Activated CD4-positive, alpha-beta T cell treated with anti-CD3 and anti-CD28 coated beads for 1 hour (primary cell): ENCODE results near the gene SPAG17.

ENCODE experiments used
- DNase-seq: peaks from one replicate; pipeline ENCODE4 v3.0.0-alpha.2; 2020

The SPAG17 gene

GRCh38 chr1:118117521-118117920, 67.5 kb downstream of the SPAG17 start:
- DNase-seq: no peak

GRCh38 chr1:118116909-118117308, 68.1 kb downstream of the SPAG17 start:
- DNase-seq: no peak

- DNase-seq: no peak
Measured at GRCh38 chr1:118116401-118116800, 68.6 kb downstream of the SPAG17 start.

- DNase-seq: no peak
Measured at GRCh38 chr1:118115567-118116295, 69.3 kb downstream of the SPAG17 start.

- no peak for DNase-seq
Measured at GRCh38 chr1:118113261-118113660, 71.8 kb downstream of the SPAG17 start.

GRCh38 chr1:118110580-118110979, 74.4 kb downstream of the SPAG17 start:
- DNase-seq: no peak

GRCh38 chr1:118104951-118105350, 80.1 kb downstream of the SPAG17 start:
- no peak for DNase-seq

GRCh38 chr1:118102445-118102844, 82.6 kb downstream of the SPAG17 start:
- DNase-seq: no peak

- DNase-seq: no peak
Measured at GRCh38 chr1:118101999-118102398, 83.0 kb downstream of the SPAG17 start.

- DNase-seq: no peak
Measured at GRCh38 chr1:118101515-118101844, 83.5 kb downstream of the SPAG17 start.

GRCh38 chr1:118100686-118101514, 84.1 kb downstream of the SPAG17 start:
- no peak for DNase-seq

GRCh38 chr1:118099686-118100085, 85.3 kb downstream of the SPAG17 start:
- DNase-seq: no peak

- DNase-seq: no peak
Measured at GRCh38 chr1:118097622-118098348, 87.2 kb downstream of the SPAG17 start.

GRCh38 chr1:118093017-118093416, 92.0 kb downstream of the SPAG17 start:
- no peak for DNase-seq

GRCh38 chr1:118090130-118090529, 94.9 kb downstream of the SPAG17 start:
- no peak for DNase-seq

GRCh38 chr1:118085365-118085764, 99.7 kb downstream of the SPAG17 start:
- DNase-seq: no peak

- no peak for DNase-seq
Measured at GRCh38 chr1:118084400-118084799, 100.6 kb downstream of the SPAG17 start.

- no peak for DNase-seq
Measured at GRCh38 chr1:118082984-118083383, 102.0 kb downstream of the SPAG17 start.

- DNase-seq: no peak
Measured at GRCh38 chr1:118081387-118081786, 103.6 kb downstream of the SPAG17 start.

GRCh38 chr1:118077331-118078045, 107.5 kb downstream of the SPAG17 start:
- DNase-seq: no peak

GRCh38 chr1:118075116-118075515, 109.9 kb downstream of the SPAG17 start:
- DNase-seq: no peak

- DNase-seq: no peak
Measured at GRCh38 chr1:118073648-118074435, 111.2 kb downstream of the SPAG17 start.
